ENCODE results near the gene TPTE2.
"Not testable (repeated sequence)": the region's sequence is repeated elsewhere in the genome, so short reads cannot be mapped to it uniquely, and the experiment has no call there.

GRCh38 chr13:19559739-19560138 is 1.6 kb downstream of the TPTE2 start:
- TF ChIP-seq, protein P1, sequence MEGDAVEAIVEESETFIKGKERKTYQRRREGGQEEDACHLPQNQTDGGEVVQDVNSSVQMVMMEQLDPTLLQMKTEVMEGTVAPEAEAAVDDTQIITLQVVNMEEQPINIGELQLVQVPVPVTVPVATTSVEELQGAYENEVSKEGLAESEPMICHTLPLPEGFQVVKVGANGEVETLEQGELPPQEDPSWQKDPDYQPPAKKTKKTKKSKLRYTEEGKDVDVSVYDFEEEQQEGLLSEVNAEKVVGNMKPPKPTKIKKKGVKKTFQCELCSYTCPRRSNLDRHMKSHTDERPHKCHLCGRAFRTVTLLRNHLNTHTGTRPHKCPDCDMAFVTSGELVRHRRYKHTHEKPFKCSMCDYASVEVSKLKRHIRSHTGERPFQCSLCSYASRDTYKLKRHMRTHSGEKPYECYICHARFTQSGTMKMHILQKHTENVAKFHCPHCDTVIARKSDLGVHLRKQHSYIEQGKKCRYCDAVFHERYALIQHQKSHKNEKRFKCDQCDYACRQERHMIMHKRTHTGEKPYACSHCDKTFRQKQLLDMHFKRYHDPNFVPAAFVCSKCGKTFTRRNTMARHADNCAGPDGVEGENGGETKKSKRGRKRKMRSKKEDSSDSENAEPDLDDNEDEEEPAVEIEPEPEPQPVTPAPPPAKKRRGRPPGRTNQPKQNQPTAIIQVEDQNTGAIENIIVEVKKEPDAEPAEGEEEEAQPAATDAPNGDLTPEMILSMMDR (conservative IDR thresholded peaks at IDR 0.05; ENCODE audit: low read depth, low read length), result not testable (repeated sequence)
- TF ChIP-seq POLR2A (IDR thresholded peaks at IDR 0.05; ENCODE audit: low read depth, low read length); CEBPB (IDR thresholded peaks at IDR 0.05; ENCODE audit: low read depth, low read length); MXI1 (IDR thresholded peaks at IDR 0.05; ENCODE audit: borderline replicate concordance, low read depth, low read length); RFX5 (IDR thresholded peaks at IDR 0.05; ENCODE audit: low read depth, low read length); BHLHE40 (IDR thresholded peaks at IDR 0.05; ENCODE audit: low read depth, low read length): not testable (repeated sequence)

Data from IMR-90 (cell line).